ENCODE results near the gene BRF1.

GRCh38 chr14:105281371-105282097, 19.3 kb downstream of the BRF1 start:
- TF ChIP-seq, protein P1, sequence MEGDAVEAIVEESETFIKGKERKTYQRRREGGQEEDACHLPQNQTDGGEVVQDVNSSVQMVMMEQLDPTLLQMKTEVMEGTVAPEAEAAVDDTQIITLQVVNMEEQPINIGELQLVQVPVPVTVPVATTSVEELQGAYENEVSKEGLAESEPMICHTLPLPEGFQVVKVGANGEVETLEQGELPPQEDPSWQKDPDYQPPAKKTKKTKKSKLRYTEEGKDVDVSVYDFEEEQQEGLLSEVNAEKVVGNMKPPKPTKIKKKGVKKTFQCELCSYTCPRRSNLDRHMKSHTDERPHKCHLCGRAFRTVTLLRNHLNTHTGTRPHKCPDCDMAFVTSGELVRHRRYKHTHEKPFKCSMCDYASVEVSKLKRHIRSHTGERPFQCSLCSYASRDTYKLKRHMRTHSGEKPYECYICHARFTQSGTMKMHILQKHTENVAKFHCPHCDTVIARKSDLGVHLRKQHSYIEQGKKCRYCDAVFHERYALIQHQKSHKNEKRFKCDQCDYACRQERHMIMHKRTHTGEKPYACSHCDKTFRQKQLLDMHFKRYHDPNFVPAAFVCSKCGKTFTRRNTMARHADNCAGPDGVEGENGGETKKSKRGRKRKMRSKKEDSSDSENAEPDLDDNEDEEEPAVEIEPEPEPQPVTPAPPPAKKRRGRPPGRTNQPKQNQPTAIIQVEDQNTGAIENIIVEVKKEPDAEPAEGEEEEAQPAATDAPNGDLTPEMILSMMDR (conservative IDR thresholded peaks at IDR 0.05 in 1 of 2, IDR thresholded peaks at IDR 0.05 in 1 of 2; ENCODE audit: low read depth in 1 of 2, low read length in 2 of 2), result peak; percentile 79 to 84
- no peak for TF ChIP-seq EZH2 (IDR thresholded peaks at IDR 0.05; ENCODE audit: low read length, missing control alignments)

Data from fibroblast of lung (primary cell).